Astrocyte (in vitro differentiated cells and primary cell): Measurements from ENCODE around the gene UBE2E3. TPM values are rescaled to one million over a fixed set of nuclear protein-coding genes. Genes with fewer than 3 reads are reported as not detected.

Experiments used
- DNase-seq: peaks from one replicate; pipeline ENCODE4 v3.0.0-alpha.2; 2010; ENCODE audit warnings: low read depth
- FAIRE-seq: peaks from 2 replicates; lab custom pipeline; 2011; peaks lifted over from hg19 to GRCh38; lab: Jason Lieb, UNC
- H2AFZ ChIP-seq: 2 replicates; pipeline ENCODE4 v1.6.0; 2012; ENCODE audit warnings: low read depth, low read length, inconsistent platforms
- H3K27ac ChIP-seq: 2 replicates; pipeline ENCODE4 v1.5.1; 2011; ENCODE audit warnings: low read depth, low read length, inconsistent platforms
- H3K27me3 ChIP-seq: 2 replicates; pipeline ENCODE4 v1.6.0; 2011; ENCODE audit warnings: low read length, inconsistent platforms; ENCODE audit not compliant: insufficient read depth
- H3K36me3 ChIP-seq: 2 replicates; pipeline ENCODE4 v1.5.1; 2011; ENCODE audit warnings: low read length, inconsistent platforms; ENCODE audit not compliant: insufficient read depth
- H3K4me1 ChIP-seq: 2 replicates; pipeline ENCODE4 v1.5.1; 2011; ENCODE audit warnings: low read length, inconsistent platforms; ENCODE audit not compliant: insufficient read depth
- H3K4me2 ChIP-seq: 2 replicates; pipeline ENCODE4 v1.6.0; 2012; ENCODE audit warnings: low read length, inconsistent platforms
- H3K4me3 ChIP-seq: 2 replicates; pipeline ENCODE4 v1.5.1; 2011; ENCODE audit warnings: low read depth, mild to moderate bottlenecking, low read length, inconsistent platforms; ENCODE audit not compliant: insufficient read depth
- H3K79me2 ChIP-seq: 2 replicates; pipeline ENCODE4 v1.6.0; 2012; ENCODE audit warnings: mild to moderate bottlenecking, low read length, inconsistent platforms; ENCODE audit not compliant: insufficient read depth
- H3K9ac ChIP-seq: 2 replicates; pipeline ENCODE4 v1.6.0; 2012; ENCODE audit warnings: mild to moderate bottlenecking, low read length, inconsistent platforms
- H3K9me3 ChIP-seq: 2 replicates; pipeline ENCODE4 v1.5.1; 2012; ENCODE audit warnings: low read depth, mild to moderate bottlenecking, low read length, inconsistent platforms; ENCODE audit not compliant: insufficient read depth
- H4K20me1 ChIP-seq: 2 replicates; pipeline ENCODE4 v1.6.0; 2012; ENCODE audit warnings: low read length, inconsistent platforms; ENCODE audit not compliant: insufficient read depth
- H3K27ac Mint-ChIP-seq: one replicate; pipeline ENCODE4 v1.8.0; 2021; ENCODE audit warnings: mild to moderate bottlenecking, mixed read lengths; ENCODE audit not compliant: unreplicated experiment
- H3K27me3 Mint-ChIP-seq: one replicate; pipeline ENCODE4 v1.8.0; 2021; ENCODE audit warnings: low read depth, mixed read lengths; ENCODE audit not compliant: unreplicated experiment
- H3K36me3 Mint-ChIP-seq: one replicate; pipeline ENCODE4 v1.8.0; 2021; ENCODE audit warnings: low read depth, mixed read lengths; ENCODE audit not compliant: unreplicated experiment
- H3K4me1 Mint-ChIP-seq: one replicate; pipeline ENCODE4 v1.8.0; 2021; ENCODE audit warnings: low read depth, mixed read lengths; ENCODE audit not compliant: unreplicated experiment
- H3K4me3 Mint-ChIP-seq: one replicate; pipeline ENCODE4 v1.8.0; 2021; ENCODE audit warnings: mild to moderate bottlenecking, moderate library complexity, mixed read lengths; ENCODE audit not compliant: unreplicated experiment
- H3K9me3 Mint-ChIP-seq: one replicate; pipeline ENCODE4 v1.8.0; 2021; ENCODE audit warnings: mild to moderate bottlenecking, mixed read lengths; ENCODE audit not compliant: unreplicated experiment
- CTCF ChIP-seq: IDR thresholded peaks from 2 replicates; pipeline ENCODE4 v1.5.1; 2011; ENCODE audit warnings: low read depth, mild to moderate bottlenecking, inconsistent platforms, low read length, moderate library complexity; ENCODE audit not compliant: insufficient read depth
- EZH2 ChIP-seq: IDR thresholded peaks from 2 replicates; pipeline ENCODE4 v1.6.1; 2012; ENCODE audit warnings: mild to moderate bottlenecking, low read length, inconsistent platforms; ENCODE audit not compliant: insufficient read depth
- total RNA-seq: library from RNA; stranded (reverse); gene quantifications from 2 replicates; pipeline ENCODE4 v1.2.1, GENCODE V29; 2021

Gene UBE2E3
- total RNA-seq, 1 donor from 2014 or later: 140 TPM

- FAIRE-seq (no peak), DNase-seq (no peak)
- no peaks in the 10 kb centered on the region for H3K4me1 ChIP-seq
- no peaks in the 10 kb centered on the region for H3K9me3 Mint-ChIP-seq
- no peak overlapping the region for H2AFZ ChIP-seq
- H3K4me3 Mint-ChIP-seq: no peak overlapping the region
- H3K9me3 ChIP-seq: no peaks in the 10 kb centered on the region
- no peak overlapping the region for H3K9ac ChIP-seq
- H3K79me2 ChIP-seq: peaks cover 100% of the 10 kb centered on the region
- H3K27me3 ChIP-seq: no peaks in the 10 kb centered on the region
- H3K4me3 ChIP-seq: no peak overlapping the region
- H3K36me3 ChIP-seq: no peaks in the 10 kb centered on the region
- no peak for TF ChIP-seq CTCF
- TF ChIP-seq EZH2: no peak
- H3K4me1 Mint-ChIP-seq: peaks cover 25% of the 10 kb centered on the region
- peaks cover 72% of the 10 kb centered on the region for H4K20me1 ChIP-seq
- no peaks in the 10 kb centered on the region for H3K27me3 Mint-ChIP-seq
- no peak overlapping the region for H3K27ac ChIP-seq
- no peak overlapping the region for H3K27ac Mint-ChIP-seq
- H3K36me3 Mint-ChIP-seq: peaks cover 5% of the 10 kb centered on the region
- H3K4me2 ChIP-seq: no peak overlapping the region
Measured at GRCh38 chr2:181005809-181006208, 25.4 kb downstream of the UBE2E3 start.

- no peaks in the 10 kb centered on the region for H3K27me3 ChIP-seq
- TF ChIP-seq CTCF: no peak
- TF ChIP-seq EZH2: no peak
- H3K79me2 ChIP-seq: peaks cover 100% of the 10 kb centered on the region
- no peak overlapping the region for H3K4me3 Mint-ChIP-seq
- H3K4me2 ChIP-seq: no peak overlapping the region
- no peaks in the 10 kb centered on the region for H3K27me3 Mint-ChIP-seq
- H3K27ac ChIP-seq: no peak overlapping the region
- H4K20me1 ChIP-seq: peaks cover 76% of the 10 kb centered on the region
- no peaks in the 10 kb centered on the region for H3K4me1 ChIP-seq
- no peaks in the 10 kb centered on the region for H3K9me3 ChIP-seq
- H3K9me3 Mint-ChIP-seq: no peaks in the 10 kb centered on the region
- no peak for DNase-seq
- no peak overlapping the region for H3K4me3 ChIP-seq
- H3K9ac ChIP-seq: no peak overlapping the region
- no peak for FAIRE-seq
- no peaks in the 10 kb centered on the region for H3K36me3 ChIP-seq
- H3K4me1 Mint-ChIP-seq: peaks cover 21% of the 10 kb centered on the region
- no peaks in the 10 kb centered on the region for H3K36me3 Mint-ChIP-seq
- no peak overlapping the region for H2AFZ ChIP-seq
- no peak overlapping the region for H3K27ac Mint-ChIP-seq
Measured at GRCh38 chr2:181007086-181007837, 26.9 kb downstream of the UBE2E3 start.

- FAIRE-seq (peak; percentile 49), DNase-seq (no peak)
- H3K9ac ChIP-seq: no peak overlapping the region
- H3K27me3 ChIP-seq: no peaks in the 10 kb centered on the region
- H4K20me1 ChIP-seq: peaks cover 81% of the 10 kb centered on the region
- H3K36me3 ChIP-seq: no peaks in the 10 kb centered on the region
- H3K9me3 ChIP-seq: no peaks in the 10 kb centered on the region
- H3K4me1 Mint-ChIP-seq: peaks cover 21% of the 10 kb centered on the region
- H2AFZ ChIP-seq: no peak overlapping the region
- H3K79me2 ChIP-seq: peaks cover 100% of the 10 kb centered on the region
- H3K4me2 ChIP-seq: no peak overlapping the region
- no peak overlapping the region for H3K27ac ChIP-seq
- H3K27ac Mint-ChIP-seq: no peak overlapping the region
- H3K36me3 Mint-ChIP-seq: no peaks in the 10 kb centered on the region
- no peak overlapping the region for H3K4me3 Mint-ChIP-seq
- H3K4me3 ChIP-seq: no peak overlapping the region
- H3K27me3 Mint-ChIP-seq: no peaks in the 10 kb centered on the region
- no peaks in the 10 kb centered on the region for H3K4me1 ChIP-seq
- TF ChIP-seq EZH2 (no peak), CTCF (no peak)
- H3K9me3 Mint-ChIP-seq: no peaks in the 10 kb centered on the region
Measured at GRCh38 chr2:181008407-181008806, 28.0 kb downstream of the UBE2E3 start.
